Measurements from ENCODE around the gene NGLY1.

The NGLY1 gene

DNA sequence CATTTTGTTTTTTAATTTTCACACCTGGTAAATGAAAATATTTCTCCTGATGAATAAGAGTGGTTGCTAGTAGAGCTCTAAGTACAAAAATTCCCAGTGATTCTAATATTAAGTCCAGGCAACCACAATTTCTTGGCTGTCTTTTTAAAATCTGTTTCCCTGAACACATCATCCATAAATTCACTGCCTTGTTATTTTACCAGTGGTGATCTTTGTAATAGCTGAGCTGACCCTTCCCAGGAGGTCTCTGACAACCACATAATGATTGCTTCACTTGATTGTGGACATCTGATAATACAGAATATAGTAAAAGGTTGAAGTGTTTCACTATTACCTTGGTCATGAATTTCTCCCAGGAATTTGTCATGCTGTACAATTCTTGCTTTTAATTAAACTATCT lies 104.7 kb downstream of the NGLY1 start:
- H3K27me3 ChIP-seq (ENCODE audit: insufficient read depth, low read depth): no peaks in the 10 kb centered on the region
- no peak overlapping the region for H3K9ac ChIP-seq
- TF ChIP-seq, protein P1, sequence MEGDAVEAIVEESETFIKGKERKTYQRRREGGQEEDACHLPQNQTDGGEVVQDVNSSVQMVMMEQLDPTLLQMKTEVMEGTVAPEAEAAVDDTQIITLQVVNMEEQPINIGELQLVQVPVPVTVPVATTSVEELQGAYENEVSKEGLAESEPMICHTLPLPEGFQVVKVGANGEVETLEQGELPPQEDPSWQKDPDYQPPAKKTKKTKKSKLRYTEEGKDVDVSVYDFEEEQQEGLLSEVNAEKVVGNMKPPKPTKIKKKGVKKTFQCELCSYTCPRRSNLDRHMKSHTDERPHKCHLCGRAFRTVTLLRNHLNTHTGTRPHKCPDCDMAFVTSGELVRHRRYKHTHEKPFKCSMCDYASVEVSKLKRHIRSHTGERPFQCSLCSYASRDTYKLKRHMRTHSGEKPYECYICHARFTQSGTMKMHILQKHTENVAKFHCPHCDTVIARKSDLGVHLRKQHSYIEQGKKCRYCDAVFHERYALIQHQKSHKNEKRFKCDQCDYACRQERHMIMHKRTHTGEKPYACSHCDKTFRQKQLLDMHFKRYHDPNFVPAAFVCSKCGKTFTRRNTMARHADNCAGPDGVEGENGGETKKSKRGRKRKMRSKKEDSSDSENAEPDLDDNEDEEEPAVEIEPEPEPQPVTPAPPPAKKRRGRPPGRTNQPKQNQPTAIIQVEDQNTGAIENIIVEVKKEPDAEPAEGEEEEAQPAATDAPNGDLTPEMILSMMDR (conservative IDR thresholded peaks at IDR 0.05; ENCODE audit: low read depth, low read length): no peak
- H3K79me2 ChIP-seq (ENCODE audit: insufficient read depth, low read depth): no peaks in the 10 kb centered on the region
- no peaks in the 10 kb centered on the region for H3K4me1 ChIP-seq (ENCODE audit: low read depth, poor library complexity, severe bottlenecking)
- H3K36me3 ChIP-seq (ENCODE audit: insufficient read depth): no peaks in the 10 kb centered on the region
- H3K4me2 ChIP-seq: no peak overlapping the region
- no peak overlapping the region for H2AFZ ChIP-seq (ENCODE audit: low read depth)
- H4K20me1 ChIP-seq (ENCODE audit: insufficient read depth): no peaks in the 10 kb centered on the region
- no peak overlapping the region for H3K4me3 ChIP-seq (IDR thresholded peaks at IDR 0.05; ENCODE audit: insufficient read depth, low read depth, low read length)
- H3K27ac ChIP-seq: no peak overlapping the region

DNA sequence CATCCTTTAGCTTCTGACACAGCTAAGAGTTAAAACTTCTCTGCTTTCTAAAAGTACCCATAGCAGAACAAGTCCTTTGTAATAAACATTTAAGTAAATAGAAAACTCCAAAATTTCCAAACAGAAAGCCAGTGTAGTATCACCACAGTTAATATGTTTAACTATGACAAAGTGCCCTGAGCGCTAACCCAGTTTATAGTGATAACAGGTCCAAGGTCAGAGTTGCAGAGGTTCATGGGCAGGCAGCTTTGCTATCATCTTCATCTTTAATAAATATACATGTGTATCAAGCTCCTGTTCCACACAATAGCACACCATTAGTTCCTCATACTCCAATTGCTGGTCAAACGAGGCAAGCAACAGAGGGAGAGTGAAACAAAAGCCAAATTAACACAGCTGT lies 106.1 kb downstream of the NGLY1 start:
- Histone ChIP-seq H2AFZ (ENCODE audit: low read depth) (no peak overlapping the region), H3K27ac (no peak overlapping the region), H3K36me3 (ENCODE audit: insufficient read depth) (no peaks in the 10 kb centered on the region), H3K27me3 (ENCODE audit: insufficient read depth, low read depth) (no peaks in the 10 kb centered on the region), H3K9ac (no peak overlapping the region), H3K4me3 (IDR thresholded peaks at IDR 0.05; ENCODE audit: insufficient read depth, low read depth, low read length) (no peak overlapping the region), H3K4me1 (ENCODE audit: low read depth, poor library complexity, severe bottlenecking) (no peaks in the 10 kb centered on the region), H3K4me2 (no peak overlapping the region), H3K79me2 (ENCODE audit: insufficient read depth, low read depth) (no peaks in the 10 kb centered on the region), H4K20me1 (ENCODE audit: insufficient read depth) (no peaks in the 10 kb centered on the region)
- TF ChIP-seq, protein P1 (conservative IDR thresholded peaks at IDR 0.05; ENCODE audit: low read depth, low read length): no peak

DNA sequence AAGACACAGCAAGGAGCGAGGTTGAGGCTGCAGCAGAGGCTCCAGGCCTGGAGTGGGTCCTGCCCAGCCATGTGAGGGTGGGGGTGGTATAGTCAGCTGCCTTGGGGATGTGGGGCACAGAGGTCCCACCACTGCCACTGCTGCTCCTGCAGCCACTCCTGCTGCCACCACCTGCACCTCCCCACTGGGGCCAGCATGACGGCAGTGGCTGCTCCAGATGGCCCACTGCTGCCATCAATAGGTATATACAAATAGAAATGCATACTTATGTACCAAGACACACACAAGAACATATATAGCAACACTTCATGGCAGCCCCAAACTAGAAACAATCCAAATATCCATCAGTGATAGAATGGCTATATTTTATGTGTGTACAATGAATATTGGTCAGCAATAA lies 108.6 kb downstream of the NGLY1 start:
- peaks cover 14% of the 10 kb centered on the region for H3K4me1 ChIP-seq (ENCODE audit: low read depth, poor library complexity, severe bottlenecking)
- no peaks in the 10 kb centered on the region for H3K27me3 ChIP-seq (ENCODE audit: insufficient read depth, low read depth)
- H3K4me3 ChIP-seq (IDR thresholded peaks at IDR 0.05; ENCODE audit: insufficient read depth, low read depth, low read length): no peak overlapping the region
- no peak overlapping the region for H3K9ac ChIP-seq
- no peaks in the 10 kb centered on the region for H3K36me3 ChIP-seq (ENCODE audit: insufficient read depth)
- no peaks in the 10 kb centered on the region for H3K79me2 ChIP-seq (ENCODE audit: insufficient read depth, low read depth)
- H2AFZ ChIP-seq (ENCODE audit: low read depth): no peak overlapping the region
- TF ChIP-seq, protein P1 (conservative IDR thresholded peaks at IDR 0.05; ENCODE audit: low read depth, low read length): no peak
- no peaks in the 10 kb centered on the region for H4K20me1 ChIP-seq (ENCODE audit: insufficient read depth)
- H3K4me2 ChIP-seq: no peak overlapping the region
- H3K27ac ChIP-seq: no peak overlapping the region

DNA sequence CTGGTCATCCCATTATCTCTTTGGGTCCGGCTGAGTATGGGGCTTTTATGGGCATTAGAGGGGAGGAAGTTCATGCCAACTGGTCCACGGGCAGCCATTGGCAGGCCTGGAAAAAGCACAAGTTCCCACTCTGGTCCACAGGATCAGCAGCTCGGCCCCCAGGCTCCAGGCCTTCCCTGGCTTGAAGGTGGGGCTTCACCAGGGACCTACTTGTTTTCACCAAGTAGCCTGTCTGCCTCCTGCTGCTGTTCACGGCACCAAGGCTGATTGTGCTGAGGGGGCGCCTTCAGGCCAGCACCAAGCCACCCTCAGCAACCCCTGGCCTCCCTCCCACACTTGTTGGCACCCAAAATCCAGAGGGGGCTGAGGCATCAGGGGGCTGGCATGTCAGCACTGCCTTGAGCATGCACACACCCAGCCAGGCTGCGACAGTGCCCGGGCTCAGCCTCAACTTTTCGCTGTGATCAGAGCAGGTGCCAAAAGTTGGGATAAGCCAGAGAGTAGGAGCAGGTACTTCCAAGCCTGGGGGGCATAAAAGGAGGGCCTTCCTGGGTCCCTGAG lies 109.4 kb downstream of the NGLY1 start:
- TF ChIP-seq, protein P1 (conservative IDR thresholded peaks at IDR 0.05; ENCODE audit: low read depth, low read length): no peak
- Histone ChIP-seq H3K4me1 (ENCODE audit: low read depth, poor library complexity, severe bottlenecking) (peaks cover 14% of the 10 kb centered on the region), H3K9ac (no peak overlapping the region), H3K36me3 (ENCODE audit: insufficient read depth) (no peaks in the 10 kb centered on the region), H3K27ac (no peak overlapping the region), H3K79me2 (ENCODE audit: insufficient read depth, low read depth) (no peaks in the 10 kb centered on the region), H3K4me3 (IDR thresholded peaks at IDR 0.05; ENCODE audit: insufficient read depth, low read depth, low read length) (no peak overlapping the region), H4K20me1 (ENCODE audit: insufficient read depth) (no peaks in the 10 kb centered on the region), H3K27me3 (ENCODE audit: insufficient read depth, low read depth) (no peaks in the 10 kb centered on the region), H2AFZ (ENCODE audit: low read depth) (no peak overlapping the region), H3K4me2 (no peak overlapping the region)
